Ectodermal cell (in vitro differentiated cells): ENCODE results near the gene WDHD1.
"Not testable (repeated sequence)": the region's sequence is repeated elsewhere in the genome, so short reads cannot be mapped to it uniquely, and the experiment has no call there.

Experiments used
- H3K27ac ChIP-seq: 2 replicates; pipeline ENCODE4 v1.7.0; 2013; ENCODE audit warnings: mild to moderate bottlenecking, low read depth, low read length; ENCODE audit not compliant: insufficient read depth, poor library complexity, severe bottlenecking
- H3K27me3 ChIP-seq: 2 replicates; pipeline ENCODE4 v1.7.0; 2013; ENCODE audit warnings: mild to moderate bottlenecking, low read length; ENCODE audit not compliant: insufficient read depth, control insufficient read depth, poor library complexity, severe bottlenecking
- H3K36me3 ChIP-seq: one replicate; pipeline ENCODE4 v1.7.0; 2013; ENCODE audit warnings: low read length; ENCODE audit not compliant: control insufficient read depth, insufficient read depth
- H3K4me1 ChIP-seq: one replicate; pipeline ENCODE4 v1.7.0; 2013; ENCODE audit warnings: low read length; ENCODE audit not compliant: control insufficient read depth, insufficient read depth
- H3K4me3 ChIP-seq: 2 replicates; pipeline ENCODE4 v1.7.0; 2013; ENCODE audit warnings: low read depth, low read length, control low read depth; ENCODE audit not compliant: insufficient read depth
- H3K9me3 ChIP-seq: 2 replicates; pipeline ENCODE4 v1.7.0; 2013; ENCODE audit warnings: mild to moderate bottlenecking, low read length, moderate library complexity; ENCODE audit not compliant: control insufficient read depth
- WGBS, 2 experiments: methylation state at CpG; one replicate each; pipeline ENCODE4 v1.1.7; 2013; ENCODE audit warnings: missing lambda C conversion rate in 2 of 2; 5-methylcytosine and 5-hydroxymethylcytosine counted together

Gene WDHD1

DNA sequence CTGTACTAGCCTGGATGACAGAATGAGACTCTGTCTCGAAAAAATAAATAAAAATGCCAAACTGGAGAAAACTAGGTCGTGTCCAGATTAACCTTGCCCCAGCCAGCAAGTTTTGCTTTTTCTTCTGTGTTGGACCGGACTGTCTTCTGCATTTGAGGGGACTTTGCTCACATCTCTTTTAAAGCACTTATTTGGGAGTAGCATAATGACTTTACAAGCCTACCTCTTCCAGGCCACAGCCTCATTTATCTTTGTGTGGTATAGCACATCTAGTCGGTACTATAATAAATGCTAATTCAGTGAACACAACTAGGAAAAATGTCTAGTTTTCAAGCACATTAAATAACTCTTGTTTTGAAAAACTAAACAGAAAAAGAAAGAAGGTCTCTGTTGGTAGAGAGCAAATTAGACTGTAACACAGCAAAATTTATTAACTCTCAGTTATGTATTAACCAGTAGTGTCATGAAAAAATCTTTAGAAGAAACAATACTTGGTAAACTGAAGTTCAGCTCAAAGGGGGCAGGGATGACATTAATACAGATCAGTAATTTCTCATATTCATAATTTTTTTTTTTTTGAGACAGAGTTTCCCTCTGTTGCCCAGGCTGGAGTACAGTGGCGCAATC, 52.0 kb downstream of the WDHD1 start:
- Histone ChIP-seq H3K4me3 (no peak overlapping the region), H3K4me1 (no peaks in the 10 kb centered on the region), H3K36me3 (peaks cover 5% of the 10 kb centered on the region), H3K27me3 (no peaks in the 10 kb centered on the region), H3K27ac (no peak overlapping the region), H3K9me3 (no peaks in the 10 kb centered on the region)
- 92 to 94% methylated on average over 4 to 5 of the region's 5 CpGs for WGBS, 2 experiments

- H3K27ac ChIP-seq, result no peak overlapping the region
- no peaks in the 10 kb centered on the region for H3K27me3 ChIP-seq
- peaks cover 26% of the 10 kb centered on the region for H3K36me3 ChIP-seq
- H3K9me3 ChIP-seq, result no peaks in the 10 kb centered on the region
- WGBS, 2 experiments, result 82% methylated on average over 4 of the region's 4 CpGs
- H3K4me3 ChIP-seq, result no peak overlapping the region
- H3K4me1 ChIP-seq, result no peaks in the 10 kb centered on the region
Observed at GRCh38 chr14:54967496-54967895, 59.4 kb downstream of the WDHD1 start.

DNA sequence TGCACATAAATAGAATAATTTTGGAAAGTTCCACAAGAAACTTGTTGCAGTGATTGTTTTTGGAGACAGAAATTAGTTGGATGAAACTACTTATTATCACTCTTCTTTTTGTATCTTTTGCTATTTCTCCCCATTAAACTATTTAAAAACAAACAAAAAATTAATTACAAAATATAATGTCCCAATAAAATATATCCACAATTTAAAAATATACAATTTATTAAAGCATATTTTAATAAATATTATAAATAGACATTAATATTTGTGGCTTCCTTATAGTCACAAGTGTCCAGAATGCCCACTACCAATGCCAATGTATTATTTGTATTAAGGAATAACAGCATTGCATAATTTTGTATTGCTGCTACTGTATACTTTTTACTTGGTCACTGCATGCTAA, 71.8 kb downstream of the WDHD1 start:
- no peak overlapping the region for H3K27ac ChIP-seq
- H3K9me3 ChIP-seq, result no peaks in the 10 kb centered on the region
- H3K36me3 ChIP-seq, result peaks cover 23% of the 10 kb centered on the region
- no peaks in the 10 kb centered on the region for H3K27me3 ChIP-seq
- no peak overlapping the region for H3K4me3 ChIP-seq
- no peaks in the 10 kb centered on the region for H3K4me1 ChIP-seq

GRCh38 chr14:54953609-54954008, 73.3 kb downstream of the WDHD1 start:
- H3K27me3 ChIP-seq, H3K4me3 ChIP-seq, H3K9me3 ChIP-seq, H3K27ac ChIP-seq, H3K4me1 ChIP-seq: not testable (repeated sequence)
- WGBS, 2 experiments, result 94 to 95% methylated on average over 2 of the region's 3 CpGs
- peaks cover 29% of the 10 kb centered on the region for H3K36me3 ChIP-seq

DNA sequence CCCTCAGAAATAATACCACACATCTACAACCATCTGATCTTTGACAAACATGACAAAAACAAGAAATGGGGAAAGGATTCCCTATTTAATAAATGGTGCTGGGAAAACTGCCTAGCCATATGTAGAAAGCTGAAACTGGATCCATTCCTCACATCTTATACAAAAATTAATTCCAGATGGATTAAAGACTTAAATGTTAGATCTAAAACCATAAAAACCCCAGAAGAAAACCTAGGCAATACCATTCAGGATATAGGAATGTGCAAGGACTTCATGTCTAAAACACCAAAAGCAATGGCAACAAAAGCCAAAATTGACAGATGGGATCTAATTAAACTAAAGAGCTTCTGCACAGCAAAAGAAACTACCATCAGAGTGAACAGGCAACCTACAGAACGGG, 74.1 kb downstream of the WDHD1 start:
- H3K4me1 ChIP-seq, H3K9me3 ChIP-seq, H3K27me3 ChIP-seq, H3K27ac ChIP-seq, H3K4me3 ChIP-seq: not testable (repeated sequence)
- peaks cover 33% of the 10 kb centered on the region for H3K36me3 ChIP-seq
- 83 to 93% methylated on average over 1 of the region's 1 CpG for WGBS, 2 experiments

DNA sequence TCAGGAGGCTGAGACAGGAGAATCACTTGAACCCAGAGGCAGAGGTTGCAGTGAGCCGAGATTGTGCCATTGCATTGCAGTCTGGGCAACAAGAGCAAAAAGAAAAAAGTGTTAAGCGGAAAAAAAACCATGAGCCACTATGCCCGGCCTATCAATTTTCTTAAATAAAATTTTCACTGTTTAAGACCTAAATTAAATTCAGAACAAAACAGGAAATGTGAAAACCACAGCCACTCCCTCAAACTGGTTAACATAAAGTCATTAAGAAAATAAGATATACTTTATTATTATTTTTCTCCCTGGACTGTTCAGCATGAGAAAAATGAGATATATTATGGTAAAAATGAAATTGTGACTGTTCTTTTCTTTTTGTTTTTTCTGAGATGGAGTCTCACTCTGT, 79.7 kb downstream of the WDHD1 start:
- Histone ChIP-seq H3K36me3 (peaks cover 21% of the 10 kb centered on the region), H3K27me3 (no peaks in the 10 kb centered on the region), H3K9me3 (no peaks in the 10 kb centered on the region)

GRCh38 chr14:54946500-54946899, 80.4 kb downstream of the WDHD1 start:
- 96 to 99% methylated on average over 4 of the region's 4 CpGs for WGBS, 2 experiments
- no peaks in the 10 kb centered on the region for H3K27me3 ChIP-seq
- no peaks in the 10 kb centered on the region for H3K4me1 ChIP-seq
- H3K4me3 ChIP-seq, result no peak overlapping the region
- H3K27ac ChIP-seq, result no peak overlapping the region
- H3K36me3 ChIP-seq, result peaks cover 21% of the 10 kb centered on the region
- no peaks in the 10 kb centered on the region for H3K9me3 ChIP-seq

More for the DNA sequence above, 79.7 kb downstream of the WDHD1 start:
- WGBS, 2 experiments, result 82 to 94% methylated on average over 3 of the region's 3 CpGs
- H3K4me1 ChIP-seq, result no peaks in the 10 kb centered on the region
- H3K4me3 ChIP-seq, result no peak overlapping the region
- no peak overlapping the region for H3K27ac ChIP-seq

GRCh38 chr14:54944737-54945391, 82.0 kb downstream of the WDHD1 start:
- H3K4me1 ChIP-seq, result no peaks in the 10 kb centered on the region
- no peak overlapping the region for H3K27ac ChIP-seq
- H3K4me3 ChIP-seq, result no peak overlapping the region
- H3K27me3 ChIP-seq, result no peaks in the 10 kb centered on the region
- no peaks in the 10 kb centered on the region for H3K9me3 ChIP-seq
- WGBS, 2 experiments, result 92% methylated on average over 9 of the region's 9 CpGs
- H3K36me3 ChIP-seq, result peaks cover 21% of the 10 kb centered on the region

DNA sequence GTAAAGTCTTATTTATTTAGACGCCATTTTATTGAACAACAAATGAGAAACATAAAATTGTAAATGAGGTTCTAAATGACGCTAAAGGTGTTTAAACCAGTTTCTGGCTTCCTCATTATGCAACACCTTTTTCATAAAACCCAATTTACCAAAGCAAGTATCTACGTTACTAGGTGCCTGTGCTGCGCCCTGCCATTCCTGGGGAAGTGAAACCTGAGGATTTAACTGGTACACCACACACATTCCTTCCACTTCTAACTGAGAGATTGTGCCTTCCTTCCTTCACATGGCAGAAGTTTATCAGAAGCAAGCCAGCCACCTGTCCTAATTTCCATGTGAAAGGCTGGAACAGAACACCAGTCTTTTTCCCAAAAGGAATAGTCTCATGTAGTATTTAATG, 84.0 kb downstream of the WDHD1 start:
- H3K9me3 ChIP-seq, result no peaks in the 10 kb centered on the region
- H3K4me1 ChIP-seq, result no peaks in the 10 kb centered on the region
- no peak overlapping the region for H3K4me3 ChIP-seq
- H3K27me3 ChIP-seq, result no peaks in the 10 kb centered on the region
- H3K36me3 ChIP-seq, result peaks cover 8% of the 10 kb centered on the region
- H3K27ac ChIP-seq, result no peak overlapping the region
- WGBS, 2 experiments, result 95 to 96% methylated on average over 3 of the region's 4 CpGs

DNA sequence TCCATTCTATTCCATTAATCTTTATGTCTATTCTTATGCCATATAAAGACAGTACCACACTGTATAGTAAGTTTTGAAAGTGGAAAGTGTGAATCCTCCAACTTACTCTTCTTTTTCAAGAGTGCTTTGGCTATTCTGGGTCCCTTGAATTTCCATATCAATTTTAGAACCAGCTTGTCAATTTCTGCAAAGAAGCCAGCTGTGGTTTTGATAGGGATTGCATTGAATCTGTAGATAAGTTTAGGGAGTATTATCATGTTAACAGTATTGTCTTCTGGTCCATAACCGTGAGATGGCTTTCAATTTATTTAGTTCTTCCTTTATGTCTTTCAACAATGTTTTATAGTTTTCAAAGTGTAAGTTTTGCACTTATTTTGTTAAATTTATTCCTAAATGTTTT, 90.1 kb downstream of the WDHD1 start:
- no peaks in the 10 kb centered on the region for H3K36me3 ChIP-seq
- H3K27ac ChIP-seq, result no peak overlapping the region
- H3K27me3 ChIP-seq, result no peaks in the 10 kb centered on the region
- no peaks in the 10 kb centered on the region for H3K9me3 ChIP-seq
- H3K4me3 ChIP-seq, result no peak overlapping the region
- no CpG with 5 or more reads among the region's 1 CpG for WGBS, 2 experiments
- H3K4me1 ChIP-seq, result no peaks in the 10 kb centered on the region
